Testis (tissue), 2 donors: Measurements from ENCODE around the gene GPR161.

ENCODE experiments used
- POLR2A ChIP-seq: fragments of 450-650 bp; IDR thresholded peaks from one replicate; pipeline ENCODE4 v1.6.1; 2017; ENCODE audit warnings: antibody characterized with exemption, mild to moderate bottlenecking, moderate library complexity
- TF ChIP-seq, protein P1 (sequence below), 3 experiments: fragments of 450-650 bp in 2 of 3; fragments of 200-600 bp in 1 of 3; sonication (generic) in 1 of 3; IDR thresholded peaks; one replicate each; pipeline ENCODE4 v1.5.1; 2016 to 2019; ENCODE audit warnings: antibody characterized with exemption in 3 of 3, mild to moderate bottlenecking in 2 of 3, moderate library complexity in 1 of 3

DNA sequence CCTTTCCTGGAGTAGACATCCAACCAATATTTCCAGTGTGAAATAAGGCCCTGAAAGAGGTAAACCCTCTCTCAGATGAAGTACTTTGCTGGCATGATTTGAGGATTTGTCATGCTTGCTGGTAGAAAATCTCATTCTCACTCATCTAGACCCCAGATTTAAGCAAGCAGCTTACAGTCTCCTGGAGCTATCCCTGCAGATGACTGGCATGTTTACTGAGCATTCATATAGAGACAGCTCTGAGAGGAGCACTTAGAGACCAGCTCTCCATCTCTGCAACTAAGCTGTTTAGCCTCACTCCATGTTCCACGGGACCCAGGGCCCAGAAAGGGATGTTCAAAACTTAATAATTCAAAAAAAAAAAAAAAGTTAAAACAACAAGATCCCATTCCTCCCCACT, 34.2 kb downstream of the GPR161 start:
- TF ChIP-seq, protein P1, sequence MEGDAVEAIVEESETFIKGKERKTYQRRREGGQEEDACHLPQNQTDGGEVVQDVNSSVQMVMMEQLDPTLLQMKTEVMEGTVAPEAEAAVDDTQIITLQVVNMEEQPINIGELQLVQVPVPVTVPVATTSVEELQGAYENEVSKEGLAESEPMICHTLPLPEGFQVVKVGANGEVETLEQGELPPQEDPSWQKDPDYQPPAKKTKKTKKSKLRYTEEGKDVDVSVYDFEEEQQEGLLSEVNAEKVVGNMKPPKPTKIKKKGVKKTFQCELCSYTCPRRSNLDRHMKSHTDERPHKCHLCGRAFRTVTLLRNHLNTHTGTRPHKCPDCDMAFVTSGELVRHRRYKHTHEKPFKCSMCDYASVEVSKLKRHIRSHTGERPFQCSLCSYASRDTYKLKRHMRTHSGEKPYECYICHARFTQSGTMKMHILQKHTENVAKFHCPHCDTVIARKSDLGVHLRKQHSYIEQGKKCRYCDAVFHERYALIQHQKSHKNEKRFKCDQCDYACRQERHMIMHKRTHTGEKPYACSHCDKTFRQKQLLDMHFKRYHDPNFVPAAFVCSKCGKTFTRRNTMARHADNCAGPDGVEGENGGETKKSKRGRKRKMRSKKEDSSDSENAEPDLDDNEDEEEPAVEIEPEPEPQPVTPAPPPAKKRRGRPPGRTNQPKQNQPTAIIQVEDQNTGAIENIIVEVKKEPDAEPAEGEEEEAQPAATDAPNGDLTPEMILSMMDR (IDR thresholded peaks at IDR 0.05) = no peak
- TF ChIP-seq POLR2A = no peak
